IMR-90 (cell line): Measurements from ENCODE around the gene HAO2. TPM values are rescaled to one million over a fixed set of nuclear protein-coding genes. Genes with fewer than 3 reads are reported as not detected.

ENCODE experiments used
- ATAC-seq: fragments of 200-7000 bp; cut with Tn5 transposase; 2 replicates; pipeline ENCODE4 v1.9.1; 2020; ENCODE audit warnings: low read depth, mild to moderate bottlenecking, moderate library complexity
- BruUV-seq: library from RNA; stranded (reverse); fragments of 400-500 nt; replicated peaks from 2 replicates; lab custom pipeline; 2021; lab: Mats Ljungman, UMichigan
- CTCF ChIA-PET: fragments of 300-600 bp; formaldehyde crosslinking; extraction: SDS; loops from one replicate; lab custom pipeline; 2021; ENCODE audit warnings: antibody characterized with exemption; lab: Yijun Ruan, JAX
- POLR2A ChIA-PET: fragments of 300-600 bp; sonication (Branson Sonifier 250); formaldehyde crosslinking; loops from one replicate; lab custom pipeline; 2022; ENCODE audit warnings: antibody characterized with exemption; ENCODE audit not compliant: unreplicated experiment; lab: Charles Lee
- DNase-seq: peaks from one replicate; pipeline ENCODE4 v3.0.0; 2013
- H2AFZ ChIP-seq: replicated peaks from 2 replicates; pipeline ENCODE3; 2013; ENCODE audit warnings: low read length, mild to moderate bottlenecking; ENCODE audit not compliant: poor library complexity
- H2AK5ac ChIP-seq: 2 replicates; pipeline ENCODE4 v1.6.1; 2013; ENCODE audit warnings: low read depth, low read length, inconsistent platforms
- H2AK9ac ChIP-seq: replicated peaks from 2 replicates; pipeline ENCODE3; 2013; ENCODE audit warnings: mild to moderate bottlenecking, low read depth, low read length, moderate library complexity; ENCODE audit not compliant: poor library complexity
- H2BK120ac ChIP-seq: 2 replicates; pipeline ENCODE4 v1.6.1; 2013; ENCODE audit warnings: low read depth, low read length, inconsistent platforms
- H2BK15ac ChIP-seq: 3 replicates; pipeline ENCODE4 v1.6.1; 2013; ENCODE audit warnings: low read depth, low read length, inconsistent platforms
- H2BK20ac ChIP-seq: 2 replicates; pipeline ENCODE4 v1.6.1; 2013; ENCODE audit warnings: low read depth, mild to moderate bottlenecking, inconsistent platforms, low read length, moderate library complexity
- H2BK5ac ChIP-seq: 2 replicates; pipeline ENCODE4 v1.6.1; 2013; ENCODE audit warnings: mild to moderate bottlenecking, low read depth, low read length, inconsistent platforms; ENCODE audit not compliant: poor library complexity, severe bottlenecking
- H3K14ac ChIP-seq: replicated peaks from 2 replicates; pipeline ENCODE4 v1.6.1; 2013; ENCODE audit warnings: low read depth, low read length, inconsistent platforms
- H3K18ac ChIP-seq: 2 replicates; pipeline ENCODE4 v1.6.1; 2013; ENCODE audit warnings: low read depth, low read length, control low read depth
- H3K23ac ChIP-seq: 2 replicates; pipeline ENCODE4 v1.6.1; 2013; ENCODE audit warnings: low read depth, low read length, inconsistent platforms
- H3K27ac ChIP-seq: 2 replicates; pipeline ENCODE4 v1.5.1; 2013; ENCODE audit warnings: mild to moderate bottlenecking, control low read depth, low read length; ENCODE audit not compliant: insufficient read depth
- H3K27me3 ChIP-seq: 2 replicates; pipeline ENCODE4 v1.6.1; 2013; ENCODE audit warnings: low read length; ENCODE audit not compliant: control insufficient read depth, insufficient read depth
- H3K36me3 ChIP-seq: 2 replicates; pipeline ENCODE4 v1.6.1; 2013; ENCODE audit warnings: low read length, mixed read lengths; ENCODE audit not compliant: control insufficient read depth, insufficient read depth
- H3K4ac ChIP-seq: 2 replicates; pipeline ENCODE4 v1.6.1; 2013; ENCODE audit warnings: low read depth, low read length, inconsistent platforms
- H3K4me1 ChIP-seq: 2 replicates; pipeline ENCODE4 v1.6.1; 2013; ENCODE audit warnings: low read length, mixed read lengths; ENCODE audit not compliant: control insufficient read depth, insufficient read depth
- H3K4me2 ChIP-seq: 2 replicates; pipeline ENCODE4 v1.6.1; 2013; ENCODE audit warnings: low read depth, mild to moderate bottlenecking, control low read depth, low read length, moderate library complexity
- H3K4me3 ChIP-seq: 2 replicates; pipeline ENCODE4 v1.5.1; 2013; ENCODE audit warnings: low read depth, mild to moderate bottlenecking, control low read depth, low read length, moderate library complexity; ENCODE audit not compliant: insufficient read depth
- H3K56ac ChIP-seq: 2 replicates; pipeline ENCODE4 v1.6.1; 2013; ENCODE audit warnings: low read length, inconsistent platforms; ENCODE audit not compliant: insufficient read depth; ENCODE audit errors: extremely low read depth
- H3K79me1 ChIP-seq, 2 experiments: 2 replicates each; pipeline ENCODE4 v1.6.1; 2013; ENCODE audit warnings: low read length in 2 of 2, inconsistent platforms in 1 of 2, low read depth in 1 of 2
- H3K9ac ChIP-seq: 2 replicates; pipeline ENCODE4 v1.6.1; 2013; ENCODE audit warnings: low read depth, low read length, control low read depth
- H3K9me1 ChIP-seq: 2 replicates; pipeline ENCODE4 v1.6.1; 2013; ENCODE audit warnings: low read length, inconsistent platforms; ENCODE audit not compliant: insufficient read depth
- H3K9me3 ChIP-seq: 2 replicates; pipeline ENCODE4 v1.6.1; 2013; ENCODE audit warnings: low read length; ENCODE audit not compliant: control insufficient read depth, insufficient read depth
- H4K20me1 ChIP-seq: 2 replicates; pipeline ENCODE4 v1.6.1; 2013; ENCODE audit warnings: low read length, inconsistent platforms; ENCODE audit not compliant: insufficient read depth
- H4K5ac ChIP-seq: 2 replicates; pipeline ENCODE4 v1.6.1; 2013; ENCODE audit warnings: mild to moderate bottlenecking, low read depth, low read length, control low read depth
- H4K8ac ChIP-seq, 2 experiments: 2 replicates each; pipeline ENCODE4 v1.6.1; 2013; ENCODE audit warnings: low read depth in 2 of 2, low read length in 2 of 2, control low read depth in 1 of 2, inconsistent platforms in 1 of 2
- H4K91ac ChIP-seq: 2 replicates; pipeline ENCODE4 v1.6.1; 2013; ENCODE audit warnings: low read depth, low read length, inconsistent platforms; ENCODE audit not compliant: insufficient read depth
- BHLHE40 ChIP-seq: fragments of 150-350 bp; IDR thresholded peaks from 2 replicates; pipeline ENCODE4 v1.6.1; 2016; ENCODE audit warnings: mild to moderate bottlenecking, low read depth, low read length
- CEBPB ChIP-seq: IDR thresholded peaks from 2 replicates; pipeline ENCODE4 v1.6.1; 2012; ENCODE audit warnings: low read depth, low read length, improper control_type of control experiment
- CHD1 ChIP-seq: IDR thresholded peaks from 2 replicates; pipeline ENCODE4 v1.6.1; 2012; ENCODE audit warnings: low read depth, low read length, improper control_type of control experiment
- FOS ChIP-seq: fragments of 150-350 bp; IDR thresholded peaks from 2 replicates; pipeline ENCODE4 v1.6.1; 2016; ENCODE audit warnings: low read depth, low read length
- MAFK ChIP-seq: IDR thresholded peaks from 2 replicates; pipeline ENCODE4 v1.6.1; 2012; ENCODE audit warnings: low read depth, low read length, improper control_type of control experiment
- MAZ ChIP-seq: IDR thresholded peaks from 2 replicates; pipeline ENCODE4 v1.6.1; 2012; ENCODE audit warnings: low read depth, mild to moderate bottlenecking, low read length, improper control_type of control experiment, moderate library complexity, borderline replicate concordance
- MXI1 ChIP-seq: IDR thresholded peaks from 2 replicates; pipeline ENCODE4 v1.6.1; 2012; ENCODE audit warnings: low read depth, mild to moderate bottlenecking, low read length, moderate library complexity, borderline replicate concordance
- NFE2L2 ChIP-seq: fragments of 150-350 bp; IDR thresholded peaks from 2 replicates; pipeline ENCODE4 v1.6.1; 2016; ENCODE audit warnings: low read depth, mild to moderate bottlenecking, low read length
- POLR2A ChIP-seq: IDR thresholded peaks from 2 replicates; pipeline ENCODE4 v1.6.1; 2012; ENCODE audit warnings: mild to moderate bottlenecking, low read depth, low read length
- RAD21 ChIP-seq: IDR thresholded peaks from 2 replicates; pipeline ENCODE4 v1.6.1; 2012; ENCODE audit warnings: low read length, improper control_type of control experiment
- RCOR1 ChIP-seq: IDR thresholded peaks from 2 replicates; pipeline ENCODE4 v1.6.1; 2012; ENCODE audit warnings: mild to moderate bottlenecking, low read length, improper control_type of control experiment; ENCODE audit not compliant: insufficient replicate concordance
- RFX5 ChIP-seq: IDR thresholded peaks from 2 replicates; pipeline ENCODE4 v1.8.0; 2012; ENCODE audit warnings: low read depth, mild to moderate bottlenecking, low read length, moderate library complexity
- SMC3 ChIP-seq: fragments of 150-350 bp; IDR thresholded peaks from 2 replicates; pipeline ENCODE4 v1.6.1; 2016; ENCODE audit warnings: low read depth, mild to moderate bottlenecking, antibody characterized with exemption, low read length, moderate library complexity
- whole genome bisulfite sequencing, 2 experiments: methylation state at CpG; one replicate each; pipeline versions ENCODE4 v1.1.5 to v1.1.7; 2013; ENCODE audit warnings: missing lambda C conversion rate in 2 of 2; ENCODE audit not compliant: insufficient read length in 1 of 2; ENCODE audit errors: extremely low coverage in 2 of 2; 5-methylcytosine and 5-hydroxymethylcytosine counted together
- dilution Hi-C: fragments of 300-500 bp; cut with HindIII; formaldehyde crosslinking; loops from one replicate; pipeline ENCODE4 v1.14.3; 2018; ENCODE audit warnings: low sequenced_read_pairs; ENCODE audit not compliant: unreplicated experiment
- in situ Hi-C: fragments of 300-500 bp; cut with MboI; formaldehyde crosslinking; loops from 3 replicates; pipeline ENCODE4 v1.14.3; 2019; ENCODE audit warnings: low sequenced_read_pairs, inconsistent platforms, mixed read lengths
- intact Hi-C: fragments of 100-400 bp; cut with micrococcal nuclease; formaldehyde crosslinking; loops from 2 replicates; pipeline ENCODE4 v1.10.0; 2022
- polyA plus RNA-seq, 3 experiments: library from polyadenylated mRNA; depleted of rRNA; stranded (reverse); fragments of >200 nt; gene quantifications; 2 replicates each; pipeline ENCODE4 v1.2.3, GENCODE V29; 2012; ENCODE audit warnings: low replicate concordance in 1 of 3
- total RNA-seq: library from RNA; depleted of rRNA; stranded (reverse); fragments of >200 nt; gene quantifications from 2 replicates; pipeline ENCODE4 v1.2.3, GENCODE V29; 2012
- TF ChIP-seq, protein P1 (sequence below): fragments of 150-350 bp; IDR thresholded peaks from 2 replicates; pipeline ENCODE4 v1.6.1; 2016; ENCODE audit warnings: low read depth, mild to moderate bottlenecking, low read length, moderate library complexity, borderline replicate concordance
- TF ChIP-seq, protein P2 (sequence below): conservative IDR thresholded peaks from 2 replicates; pipeline ENCODE4 v1.5.1; 2012; ENCODE audit warnings: mild to moderate bottlenecking, low read depth, low read length, improper control_type of control experiment
- TF ChIP-seq, protein P3 (sequence below): fragments of 150-350 bp; IDR thresholded peaks from 2 replicates; pipeline ENCODE4 v1.6.1; 2017; ENCODE audit warnings: mild to moderate bottlenecking, antibody characterized with exemption, low read length, low read depth

The HAO2 gene
- total and polyA plus RNA-seq, 2 of the 4 experiments (the other 2 are of a cell fraction) = not detected

DNA sequence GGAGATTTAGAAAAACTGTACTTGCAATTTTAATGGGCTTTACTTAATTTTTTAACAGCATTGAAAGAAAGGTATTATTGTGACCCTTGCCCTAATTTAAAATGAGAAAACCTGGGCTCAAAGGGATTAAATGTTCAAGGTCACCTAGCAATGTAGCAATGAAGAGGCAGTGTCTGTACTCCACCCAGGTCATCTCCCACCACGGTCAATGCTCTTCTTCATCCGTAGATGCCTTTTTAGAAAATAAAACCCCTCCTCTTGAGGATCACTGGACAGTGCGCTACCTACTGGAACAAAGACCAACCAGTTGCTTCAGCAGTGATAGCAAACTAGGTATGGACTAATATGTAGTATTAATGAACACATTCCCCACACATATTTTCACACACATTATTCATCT is 29.8 kb upstream of the HAO2 start:
- no peak overlapping the region for H3K4me2 ChIP-seq
- H2BK120ac ChIP-seq = no peak overlapping the region
- no peak overlapping the region for H2AK9ac ChIP-seq
- no peaks in the 10 kb centered on the region for H3K9me1 ChIP-seq
- no peak for ATAC-seq
- H3K56ac ChIP-seq = no peak overlapping the region
- no peak overlapping the region for H2AK5ac ChIP-seq
- POLR2A ChIA-PET = no interaction called here
- no peak for DNase-seq
- H3K18ac ChIP-seq = no peak overlapping the region
- intact Hi-C loops (no loop called here), dilution Hi-C loops (no loop called here), in situ Hi-C loops (no loop called here)
- CTCF ChIA-PET = no interaction called here
- no peak overlapping the region for H2BK20ac ChIP-seq
- no peak overlapping the region for H3K4me3 ChIP-seq
- H2AFZ ChIP-seq = no peak overlapping the region
- WGBS, 2 experiments = no CpG with 5 or more reads among the region's 3 CpGs
- H3K9ac ChIP-seq = no peak overlapping the region
- no peak overlapping the region for H4K8ac ChIP-seq
- no peaks in the 10 kb centered on the region for H4K20me1 ChIP-seq
- H3K14ac ChIP-seq = no peak overlapping the region
- no peak overlapping the region for H3K23ac ChIP-seq
- no peak overlapping the region for H3K4ac ChIP-seq
- H3K79me1 ChIP-seq = no peaks in the 10 kb centered on the region
- H3K36me3 ChIP-seq = no peaks in the 10 kb centered on the region
- H3K27ac ChIP-seq = no peak overlapping the region
- no peak overlapping the region for H2BK15ac ChIP-seq
- no peak overlapping the region for H4K91ac ChIP-seq
- H2BK5ac ChIP-seq = no peak overlapping the region
- H3K4me1 ChIP-seq = no peaks in the 10 kb centered on the region
- BruUV-seq = no TSS peak
- TF ChIP-seq, protein P1, sequence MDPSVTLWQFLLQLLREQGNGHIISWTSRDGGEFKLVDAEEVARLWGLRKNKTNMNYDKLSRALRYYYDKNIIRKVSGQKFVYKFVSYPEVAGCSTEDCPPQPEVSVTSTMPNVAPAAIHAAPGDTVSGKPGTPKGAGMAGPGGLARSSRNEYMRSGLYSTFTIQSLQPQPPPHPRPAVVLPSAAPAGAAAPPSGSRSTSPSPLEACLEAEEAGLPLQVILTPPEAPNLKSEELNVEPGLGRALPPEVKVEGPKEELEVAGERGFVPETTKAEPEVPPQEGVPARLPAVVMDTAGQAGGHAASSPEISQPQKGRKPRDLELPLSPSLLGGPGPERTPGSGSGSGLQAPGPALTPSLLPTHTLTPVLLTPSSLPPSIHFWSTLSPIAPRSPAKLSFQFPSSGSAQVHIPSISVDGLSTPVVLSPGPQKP = no peak
- TF ChIP-seq SMC3 (no peak), CEBPB (no peak), RFX5 (no peak), MXI1 (no peak), FOS (no peak), RAD21 (no peak), RCOR1 (no peak), BHLHE40 (no peak), POLR2A (no peak), NFE2L2 (no peak), MAZ (no peak), CHD1 (no peak), MAFK (no peak)
- TF ChIP-seq, protein P2, sequence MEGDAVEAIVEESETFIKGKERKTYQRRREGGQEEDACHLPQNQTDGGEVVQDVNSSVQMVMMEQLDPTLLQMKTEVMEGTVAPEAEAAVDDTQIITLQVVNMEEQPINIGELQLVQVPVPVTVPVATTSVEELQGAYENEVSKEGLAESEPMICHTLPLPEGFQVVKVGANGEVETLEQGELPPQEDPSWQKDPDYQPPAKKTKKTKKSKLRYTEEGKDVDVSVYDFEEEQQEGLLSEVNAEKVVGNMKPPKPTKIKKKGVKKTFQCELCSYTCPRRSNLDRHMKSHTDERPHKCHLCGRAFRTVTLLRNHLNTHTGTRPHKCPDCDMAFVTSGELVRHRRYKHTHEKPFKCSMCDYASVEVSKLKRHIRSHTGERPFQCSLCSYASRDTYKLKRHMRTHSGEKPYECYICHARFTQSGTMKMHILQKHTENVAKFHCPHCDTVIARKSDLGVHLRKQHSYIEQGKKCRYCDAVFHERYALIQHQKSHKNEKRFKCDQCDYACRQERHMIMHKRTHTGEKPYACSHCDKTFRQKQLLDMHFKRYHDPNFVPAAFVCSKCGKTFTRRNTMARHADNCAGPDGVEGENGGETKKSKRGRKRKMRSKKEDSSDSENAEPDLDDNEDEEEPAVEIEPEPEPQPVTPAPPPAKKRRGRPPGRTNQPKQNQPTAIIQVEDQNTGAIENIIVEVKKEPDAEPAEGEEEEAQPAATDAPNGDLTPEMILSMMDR = no peak
- TF ChIP-seq, protein P3, sequence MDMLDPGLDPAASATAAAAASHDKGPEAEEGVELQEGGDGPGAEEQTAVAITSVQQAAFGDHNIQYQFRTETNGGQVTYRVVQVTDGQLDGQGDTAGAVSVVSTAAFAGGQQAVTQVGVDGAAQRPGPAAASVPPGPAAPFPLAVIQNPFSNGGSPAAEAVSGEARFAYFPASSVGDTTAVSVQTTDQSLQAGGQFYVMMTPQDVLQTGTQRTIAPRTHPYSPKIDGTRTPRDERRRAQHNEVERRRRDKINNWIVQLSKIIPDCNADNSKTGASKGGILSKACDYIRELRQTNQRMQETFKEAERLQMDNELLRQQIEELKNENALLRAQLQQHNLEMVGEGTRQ = no peak
- H3K9me3 ChIP-seq = no peaks in the 10 kb centered on the region
- no peaks in the 10 kb centered on the region; the same call in 1 of the 2 replicates for H3K27me3 ChIP-seq
- no peak overlapping the region for H4K5ac ChIP-seq
